Activated CD4-positive, alpha-beta T cell treated with anti-CD3 and anti-CD28 coated beads, Interleukin-2, amount 10 ng/mL, durations not matched to agents 7 days and 5 days (primary cell): Measurements from ENCODE around the gene TSFM. TPM values are rescaled to one million over a fixed set of nuclear protein-coding genes. Genes with fewer than 3 reads are reported as not detected.

Experiments used
- CTCF ChIA-PET: fragments of 350-600 bp; sonication (Branson Sonifier 250); formaldehyde crosslinking; loops from one replicate; lab custom pipeline; 2021; ENCODE audit warnings: antibody characterized with exemption; lab: Charles Lee
- POLR2A ChIA-PET: fragments of 350-600 bp; sonication (Branson Sonifier 250); formaldehyde crosslinking; loops from one replicate; lab custom pipeline; 2021; ENCODE audit warnings: antibody characterized with exemption; lab: Charles Lee
- DNase-seq: peaks from one replicate; pipeline ENCODE4 v3.0.0-alpha.2; 2020
- H3K27ac Mint-ChIP-seq: one replicate; pipeline ENCODE4 v1.8.0; 2021; ENCODE audit warnings: mild to moderate bottlenecking, moderate library complexity, mixed read lengths
- H3K27me3 Mint-ChIP-seq: one replicate; pipeline ENCODE4 v1.8.0; 2021; ENCODE audit warnings: mixed read lengths
- H3K36me3 Mint-ChIP-seq: one replicate; pipeline ENCODE4 v1.8.0; 2021; ENCODE audit warnings: low read depth, mixed read lengths
- H3K4me1 Mint-ChIP-seq: one replicate; pipeline ENCODE4 v1.8.0; 2021; ENCODE audit warnings: mixed read lengths
- H3K4me3 Mint-ChIP-seq: one replicate; pipeline ENCODE4 v1.8.0; 2021; ENCODE audit warnings: mild to moderate bottlenecking, moderate library complexity, mixed read lengths
- H3K9me3 Mint-ChIP-seq: one replicate; pipeline ENCODE4 v1.8.0; 2021; ENCODE audit warnings: mixed read lengths
- total RNA-seq, 2 experiments: library from RNA; stranded (reverse); gene quantifications; one replicate each; pipeline ENCODE4 v1.2.3, GENCODE V29; 2021

Gene TSFM
- 10 to 100 TPM; 23.6 to 29.7 TPM for total RNA-seq

DNA sequence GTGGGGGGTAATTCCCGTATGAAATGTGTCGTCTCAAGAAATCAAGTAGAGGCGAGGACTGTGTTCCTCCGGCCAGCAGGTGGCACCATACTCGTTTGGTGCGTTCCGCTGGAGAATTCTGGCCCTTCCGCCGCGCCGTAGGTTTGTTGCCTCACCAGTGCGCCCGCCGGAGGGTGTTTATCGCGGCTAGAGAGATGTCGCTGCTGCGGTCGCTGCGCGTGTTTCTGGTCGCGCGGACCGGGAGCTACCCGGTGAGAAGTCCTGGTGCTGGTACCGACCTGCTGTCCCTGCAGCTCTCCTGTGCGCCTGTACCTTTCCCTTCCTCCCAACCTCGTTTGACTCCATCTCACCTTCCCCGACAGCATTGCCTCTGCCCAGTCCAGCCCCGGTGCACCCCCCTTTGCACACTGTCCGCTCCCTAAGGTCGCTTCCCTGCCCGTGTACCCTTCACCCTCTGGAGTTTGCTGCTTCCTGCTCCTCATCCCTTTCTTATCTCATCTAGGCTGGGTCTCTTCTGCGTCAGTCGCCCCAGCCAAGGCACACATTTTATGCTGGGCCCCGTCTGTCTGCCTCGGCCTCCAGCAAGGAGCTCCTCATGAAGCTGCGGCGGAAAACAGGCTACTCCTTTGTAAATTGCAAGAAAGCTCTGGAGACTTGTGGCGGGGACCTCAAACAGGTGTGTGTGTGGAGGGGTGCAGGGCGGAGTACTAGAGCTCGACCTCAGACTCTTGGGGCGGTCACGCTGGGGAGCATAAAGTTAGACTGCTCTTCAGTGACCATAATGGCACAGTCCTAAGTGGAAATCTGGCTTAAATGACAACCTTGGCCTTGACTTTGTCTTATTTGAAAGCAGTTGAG, at the start of gene TSFM:
Gene TSFM (plus strand): TSS at position 180 of the 858 bp plus-strand sequence. CDS start 15 bp downstream, at position 195.
- POLR2A ChIA-PET = no interaction called here
- peaks cover 3% of the 10 kb centered on the region for H3K9me3 Mint-ChIP-seq
- CTCF ChIA-PET = interaction anchor here (0.6 to 2.5 kb wide), 23 partner anchors 8 to 1144 kb away, joined by 3 to 14 read pairs (median 4); partner anchors contain the start of genes AVIL, CDK4, EEF1AKMT3 and METTL1
- peak within 1 kb of the TSS; percentile 99 for H3K4me3 Mint-ChIP-seq
- peak; percentile 98 for DNase-seq
- peaks cover 16% of the 10 kb centered on the region for H3K36me3 Mint-ChIP-seq
- peak within 1 kb of the TSS; percentile 96 for H3K27ac Mint-ChIP-seq
- peaks cover 42% of the 10 kb centered on the region for H3K4me1 Mint-ChIP-seq
- H3K27me3 Mint-ChIP-seq = no peaks in the 10 kb centered on the region

DNA sequence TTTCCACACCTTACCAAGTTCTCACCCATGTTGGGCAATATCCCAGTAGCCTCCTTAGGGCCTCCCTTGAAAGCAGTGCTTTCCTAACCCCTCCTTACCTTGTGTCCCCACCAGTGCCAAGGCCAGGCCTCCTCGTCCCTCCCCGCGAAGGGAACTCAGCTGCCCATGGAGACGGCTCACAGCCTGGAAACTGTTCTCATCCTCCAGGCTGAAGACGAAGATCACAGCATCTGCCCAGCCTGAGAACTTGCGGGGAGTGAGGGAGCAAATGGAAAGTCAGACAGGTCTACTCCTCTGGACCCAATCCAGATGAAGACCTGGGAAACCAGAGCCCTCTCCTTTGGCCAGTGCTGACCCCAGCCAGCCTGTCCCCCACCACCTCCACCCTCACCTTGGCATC, 48.7 kb upstream of the TSFM start:
- peaks cover 7% of the 10 kb centered on the region for H3K4me1 Mint-ChIP-seq
- DNase-seq = no peak
- no peaks in the 10 kb centered on the region for H3K9me3 Mint-ChIP-seq
- H3K27ac Mint-ChIP-seq = no peak overlapping the region
- ChIA-PET CTCF (interaction anchor here (2.9 kb wide), 1 partner anchor 12 kb away, joined by 8 read pairs; no protein-coding TSS in a partner anchor), POLR2A (no interaction called here)
- H3K36me3 Mint-ChIP-seq = peaks cover 67% of the 10 kb centered on the region
- H3K4me3 Mint-ChIP-seq = no peak overlapping the region
- no peaks in the 10 kb centered on the region for H3K27me3 Mint-ChIP-seq

DNA sequence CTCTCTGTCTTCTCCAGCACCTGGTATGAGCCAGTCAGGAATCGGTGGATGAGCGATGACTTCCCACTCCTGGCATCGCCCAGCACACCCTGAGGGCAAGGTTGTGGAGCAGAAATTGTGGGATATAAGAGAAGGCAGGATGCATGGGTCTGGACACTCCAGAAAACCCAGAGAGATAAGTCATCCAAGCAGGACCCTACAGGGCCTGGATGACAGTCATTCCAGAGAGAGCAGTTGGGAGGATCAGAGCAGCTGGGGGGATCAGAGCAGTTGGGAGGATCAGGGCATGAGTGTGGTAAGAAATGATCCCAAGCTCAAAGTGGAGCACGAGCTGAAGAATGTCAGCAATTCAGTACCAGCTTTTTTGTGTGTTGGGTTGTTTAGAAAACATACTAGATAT, 48.0 kb upstream of the TSFM start:
- CTCF ChIA-PET = interaction anchor here (0.8 to 2.9 kb wide), 4 partner anchors 10 to 22 kb away, joined by 3 to 8 read pairs (median 6); partner anchors contain the start of gene TSPAN31
- Mint-ChIP-seq H3K4me1 (peaks cover 13% of the 10 kb centered on the region), H3K9me3 (no peaks in the 10 kb centered on the region), H3K36me3 (peaks cover 68% of the 10 kb centered on the region), H3K27ac (no peak overlapping the region), H3K4me3 (no peak overlapping the region), H3K27me3 (no peaks in the 10 kb centered on the region)
- POLR2A ChIA-PET = interaction anchor here (0.7 kb wide), 1 partner anchor 8 kb away, joined by 3 read pairs; no protein-coding TSS in a partner anchor
- no peak for DNase-seq

DNA sequence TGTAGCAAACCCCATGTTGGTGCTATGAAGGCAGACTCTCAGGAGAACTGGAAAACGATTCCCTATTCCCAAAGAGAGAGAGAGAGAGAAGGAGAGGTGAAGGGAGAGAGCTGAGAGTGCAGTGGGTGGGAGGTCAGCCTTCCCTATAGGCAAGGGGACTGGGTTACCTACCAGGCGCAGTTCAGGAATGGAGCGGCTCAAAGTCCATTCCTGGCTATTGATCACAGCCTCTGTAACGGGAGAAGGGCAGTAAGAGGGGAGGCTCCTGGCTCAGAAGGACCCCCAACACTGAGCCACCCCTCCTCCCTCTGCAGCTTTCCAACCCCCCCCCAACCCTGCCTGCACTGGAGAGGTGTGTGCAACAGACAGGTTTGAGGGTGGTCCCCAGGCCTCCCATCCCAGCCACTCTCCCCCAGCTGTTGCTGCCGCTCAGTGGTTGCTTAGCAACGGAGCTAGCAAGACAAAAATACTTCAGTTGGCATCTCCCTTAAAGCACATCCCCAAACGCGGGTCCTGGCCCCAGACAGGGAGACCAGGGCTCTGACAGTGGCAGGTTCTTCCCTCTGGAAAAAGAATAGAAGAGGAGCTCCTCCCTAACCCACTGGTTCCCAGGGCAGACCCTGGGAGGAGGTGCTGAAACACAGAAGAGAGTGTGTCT, 47.3 kb upstream of the TSFM start:
- peaks cover 19% of the 10 kb centered on the region for H3K4me1 Mint-ChIP-seq
- H3K27ac Mint-ChIP-seq = no peak overlapping the region
- peaks cover 62% of the 10 kb centered on the region for H3K36me3 Mint-ChIP-seq
- DNase-seq = no peak
- no peak overlapping the region for H3K4me3 Mint-ChIP-seq
- ChIA-PET POLR2A (interaction anchor here (0.7 kb wide), 1 partner anchor 9 kb away, joined by 3 read pairs; no protein-coding TSS in a partner anchor), CTCF (interaction anchor here (0.8 to 2.9 kb wide), 4 partner anchors 9 to 22 kb away, joined by 3 to 8 read pairs (median 6); partner anchors contain the start of gene TSPAN31)
- no peaks in the 10 kb centered on the region for H3K9me3 Mint-ChIP-seq
- H3K27me3 Mint-ChIP-seq = no peaks in the 10 kb centered on the region

DNA sequence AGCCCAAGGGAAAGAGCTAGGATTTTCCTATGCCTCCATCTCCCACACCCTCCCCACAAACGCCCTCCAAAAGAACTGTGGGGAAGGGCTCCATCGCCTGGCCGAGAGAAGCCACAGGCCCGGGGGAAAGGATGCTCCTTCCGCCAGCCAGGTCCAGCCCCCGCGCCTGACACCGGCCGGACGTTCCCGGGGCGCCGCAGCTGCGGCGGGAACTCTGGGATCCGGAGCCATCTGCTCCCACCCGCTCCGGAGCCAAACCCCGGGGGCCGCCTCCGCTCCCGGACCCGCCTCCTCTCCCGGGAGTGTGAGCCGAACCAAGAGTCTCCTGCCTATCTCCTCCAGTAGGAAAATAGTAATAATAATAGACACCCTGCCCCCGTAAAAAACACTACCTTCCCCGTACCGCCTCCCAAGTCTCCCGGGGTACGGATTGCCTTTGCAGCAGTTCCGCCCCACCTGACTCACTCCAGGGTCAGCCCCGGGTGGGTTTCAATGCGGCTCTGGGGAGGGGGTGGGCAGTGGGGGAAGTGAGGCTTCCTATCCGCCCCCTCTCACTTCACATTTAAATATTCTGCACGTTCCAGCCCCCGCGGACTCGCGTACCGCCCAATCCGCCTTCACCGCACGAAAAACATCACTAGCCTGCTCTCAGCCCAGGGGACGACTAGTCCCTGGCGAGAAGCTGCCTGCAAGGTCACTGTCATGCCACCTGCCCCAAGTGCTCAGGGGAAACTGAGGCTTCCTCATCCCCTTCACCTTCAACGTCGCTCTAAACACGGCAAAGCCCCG, 46.4 kb upstream of the TSFM start:
- H3K4me1 Mint-ChIP-seq = peaks cover 26% of the 10 kb centered on the region
- DNase-seq = no peak
- H3K4me3 Mint-ChIP-seq = no peak overlapping the region
- no peaks in the 10 kb centered on the region for H3K9me3 Mint-ChIP-seq
- no peaks in the 10 kb centered on the region for H3K27me3 Mint-ChIP-seq
- CTCF ChIA-PET = interaction anchor here (0.9 to 1.5 kb wide), 2 partner anchors 9 to 21 kb away, joined by 3 to 5 read pairs; no protein-coding TSS in a partner anchor
- H3K27ac Mint-ChIP-seq = no peak overlapping the region
- peaks cover 61% of the 10 kb centered on the region for H3K36me3 Mint-ChIP-seq
- POLR2A ChIA-PET = no interaction called here

DNA sequence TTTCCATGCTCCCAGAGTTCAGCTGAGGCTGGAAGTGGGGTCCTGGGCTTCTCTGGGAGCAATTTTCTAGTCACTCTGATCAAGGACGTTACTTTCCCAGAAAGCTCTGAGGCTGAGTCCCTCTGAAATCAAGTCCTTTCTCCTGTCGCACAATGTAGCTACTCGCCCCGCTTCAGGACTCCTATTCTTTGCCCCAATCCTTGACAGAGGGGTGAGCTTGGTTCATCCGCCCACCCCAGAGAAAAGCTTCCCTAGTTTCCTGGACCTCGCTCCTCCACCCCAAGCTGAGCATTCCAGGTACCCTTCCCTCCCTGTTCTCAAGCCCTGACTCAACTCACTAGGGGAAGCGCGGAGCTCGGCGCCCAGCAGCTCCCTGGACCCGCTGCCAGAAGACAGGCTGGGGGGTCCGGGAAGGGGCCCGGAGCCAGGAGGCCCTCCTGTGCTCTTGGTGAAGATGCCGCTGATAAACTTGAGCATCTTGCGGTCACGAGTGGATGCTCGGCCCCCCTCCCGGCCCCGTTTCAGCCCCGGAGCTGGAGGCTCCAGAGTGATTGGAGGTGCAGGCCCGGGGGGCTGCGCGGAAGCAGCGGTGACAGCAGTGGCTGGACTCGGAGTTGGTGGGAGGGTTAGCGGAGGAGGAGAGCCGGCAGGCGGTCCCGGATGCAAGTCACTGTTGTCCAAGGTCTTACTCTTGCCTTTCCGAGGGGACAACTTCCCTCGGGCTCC, 45.7 kb upstream of the TSFM start:
- peaks cover 56% of the 10 kb centered on the region for H3K36me3 Mint-ChIP-seq
- H3K27ac Mint-ChIP-seq = no peak overlapping the region
- H3K4me3 Mint-ChIP-seq = no peak overlapping the region
- no peaks in the 10 kb centered on the region for H3K9me3 Mint-ChIP-seq
- DNase-seq = no peak
- no peaks in the 10 kb centered on the region for H3K27me3 Mint-ChIP-seq
- ChIA-PET POLR2A (no interaction called here), CTCF (interaction anchor here (0.9 kb wide), 1 partner anchor 10 kb away, joined by 3 read pairs; no protein-coding TSS in a partner anchor)
- H3K4me1 Mint-ChIP-seq = peaks cover 29% of the 10 kb centered on the region

DNA sequence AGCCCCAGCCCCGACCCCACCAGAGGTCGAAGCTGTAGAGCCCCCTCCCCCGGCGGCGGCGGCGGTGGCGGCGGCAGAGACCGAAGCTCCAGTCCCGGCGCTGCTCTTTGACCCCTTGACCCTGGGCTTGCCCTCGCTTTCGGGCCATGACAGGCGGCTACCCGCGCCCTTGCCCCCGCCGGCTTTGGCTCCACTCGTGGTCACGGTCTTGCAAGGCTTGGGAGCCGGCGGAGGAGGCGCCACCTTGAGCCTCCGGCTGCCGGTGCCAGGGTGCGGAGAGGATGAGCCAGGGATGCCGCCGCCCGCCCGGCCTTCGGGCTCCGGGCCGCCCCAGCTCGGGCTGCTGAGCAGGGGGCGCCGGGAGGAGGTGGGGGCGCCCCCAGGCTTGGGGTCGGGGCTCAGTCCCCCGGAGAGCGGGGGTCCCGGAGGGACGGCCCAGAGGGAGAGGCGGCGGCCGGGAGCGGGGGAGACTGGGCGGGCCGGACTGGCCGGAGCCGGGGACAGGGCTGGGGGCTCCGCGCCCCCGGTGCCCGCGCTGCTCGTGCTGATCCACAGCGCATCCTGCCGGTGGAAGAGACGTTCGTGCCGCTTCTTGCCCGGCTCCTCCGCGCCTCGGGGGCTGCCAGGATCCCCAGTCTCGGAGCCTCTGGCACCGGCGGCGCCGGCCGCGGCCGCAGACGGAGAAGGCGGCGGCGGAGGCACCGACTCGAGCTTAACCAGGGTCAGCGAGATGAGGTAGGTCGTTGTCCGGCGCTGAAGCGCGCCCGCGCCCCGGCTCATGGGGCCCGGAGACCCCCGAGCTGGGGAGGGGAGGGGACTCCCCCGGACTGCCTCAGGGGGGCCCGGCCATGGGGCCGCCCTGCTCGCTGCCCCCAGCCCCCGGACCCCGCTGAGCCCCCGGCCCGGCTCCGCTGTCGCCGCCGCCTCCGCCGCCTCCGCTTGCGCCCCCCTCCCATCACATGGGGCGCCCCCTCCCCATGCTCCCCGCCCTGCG, 44.8 kb upstream of the TSFM start:
- no peak for DNase-seq
- no peak overlapping the region for H3K27ac Mint-ChIP-seq
- no peaks in the 10 kb centered on the region for H3K9me3 Mint-ChIP-seq
- POLR2A ChIA-PET = no interaction called here
- H3K36me3 Mint-ChIP-seq = peaks cover 47% of the 10 kb centered on the region
- CTCF ChIA-PET = no interaction called here
- no peak overlapping the region for H3K4me3 Mint-ChIP-seq
- H3K4me1 Mint-ChIP-seq = peaks cover 33% of the 10 kb centered on the region
- H3K27me3 Mint-ChIP-seq = no peaks in the 10 kb centered on the region

DNA sequence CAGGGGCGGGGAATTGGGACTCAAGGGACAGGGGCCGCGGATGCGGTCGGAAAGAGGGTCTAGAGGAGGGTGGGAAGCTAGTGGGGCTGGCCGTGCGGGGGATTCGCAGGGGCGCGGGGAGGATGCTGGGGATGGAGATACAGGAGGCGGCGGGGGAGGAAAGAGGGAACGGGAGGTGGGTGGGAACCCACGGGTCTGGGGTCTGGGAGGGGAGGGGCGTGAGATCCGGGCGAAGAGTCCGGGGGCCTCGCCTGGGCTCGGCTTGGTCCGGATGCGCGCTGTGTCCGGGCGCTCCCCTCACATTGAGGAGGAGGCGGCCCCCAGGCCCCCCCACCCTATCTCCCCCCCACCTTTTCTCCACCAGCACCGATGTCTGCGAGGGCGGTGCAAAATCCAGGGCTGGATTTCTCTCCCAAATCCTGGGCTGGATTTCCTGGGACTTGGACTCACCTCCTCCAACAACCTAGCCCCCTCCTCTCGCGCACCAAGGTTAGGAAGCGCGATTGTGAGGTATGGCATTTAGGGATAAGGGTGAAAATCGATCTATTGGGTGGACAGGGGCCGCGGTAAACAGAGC, 43.8 kb upstream of the TSFM start, which contains the start of gene AGAP2:
Gene AGAP2 (minus strand): TSS at position 82 of the 577 bp plus-strand sequence. CDS start 496 bp downstream, outside the sequence.
- Mint-ChIP-seq H3K36me3 (peaks cover 40% of the 10 kb centered on the region), H3K27me3 (no peaks in the 10 kb centered on the region), H3K4me3 (peak within 1 kb of the TSS; percentile 65), H3K9me3 (no peaks in the 10 kb centered on the region), H3K27ac (peak within 1 kb of the TSS; percentile 78), H3K4me1 (peaks cover 38% of the 10 kb centered on the region)
- CTCF ChIA-PET = no interaction called here
- POLR2A ChIA-PET = no interaction called here
- DNase-seq = no peak

DNA sequence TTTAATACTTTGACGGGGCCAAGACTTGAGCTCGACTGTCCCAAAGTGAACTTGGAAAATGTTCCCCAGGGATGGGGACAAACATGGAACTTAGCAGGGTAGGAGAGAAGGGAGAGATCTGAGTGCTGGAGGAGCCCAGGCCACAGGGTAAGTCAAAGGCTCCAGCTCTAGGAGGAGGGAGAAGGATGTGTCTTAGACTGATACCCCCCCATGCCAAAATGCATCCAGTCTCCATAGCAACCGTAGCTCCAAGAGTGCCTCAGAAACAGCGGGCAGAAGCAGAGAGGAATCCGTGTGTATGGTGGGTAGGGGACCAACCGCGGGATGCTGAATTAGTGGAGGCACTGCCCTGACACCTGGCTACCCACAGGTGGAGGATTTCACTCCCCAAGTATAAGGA, 43.2 kb upstream of the TSFM start:
- Mint-ChIP-seq H3K9me3 (no peaks in the 10 kb centered on the region), H3K4me1 (peaks cover 44% of the 10 kb centered on the region), H3K4me3 (peak overlapping the region; percentile 65), H3K27me3 (no peaks in the 10 kb centered on the region), H3K27ac (peak overlapping the region; percentile 78), H3K36me3 (peaks cover 35% of the 10 kb centered on the region)
- no peak for DNase-seq
- POLR2A ChIA-PET = no interaction called here
- CTCF ChIA-PET = no interaction called here

DNA sequence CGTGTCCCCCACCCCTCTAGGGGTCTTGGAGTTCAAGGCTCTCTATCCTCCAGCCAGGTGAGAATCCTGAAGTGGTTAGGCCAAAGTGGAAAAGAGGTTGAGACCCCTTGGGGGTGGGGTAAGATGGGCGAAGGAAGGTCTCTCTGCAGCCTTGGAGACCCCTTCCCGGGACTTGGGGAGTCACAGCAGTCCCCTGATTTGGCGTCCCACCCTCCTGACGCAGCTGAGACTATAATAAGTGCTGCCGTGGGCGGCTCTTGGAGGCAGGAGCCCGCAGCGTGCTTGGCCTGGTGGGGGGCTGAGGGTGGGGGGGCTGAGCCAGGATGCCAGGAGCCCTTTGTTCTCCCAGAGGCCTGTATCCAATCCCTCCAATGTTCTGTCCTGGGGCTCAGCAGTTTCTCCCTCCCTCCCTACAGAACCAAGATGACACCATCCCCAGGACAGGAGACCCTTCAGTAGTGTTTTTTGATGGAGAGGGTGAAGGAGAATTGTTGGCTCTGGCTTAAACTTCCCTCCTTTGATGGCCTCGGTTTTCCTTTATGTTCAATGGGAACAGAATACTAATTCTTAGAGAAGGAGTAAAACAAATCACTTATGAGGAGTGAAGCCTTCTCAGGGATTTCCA, 42.6 kb upstream of the TSFM start:
- Mint-ChIP-seq H3K9me3 (no peaks in the 10 kb centered on the region), H3K4me1 (peaks cover 50% of the 10 kb centered on the region), H3K27me3 (no peaks in the 10 kb centered on the region), H3K4me3 (peak overlapping the region; percentile 84), H3K27ac (peak overlapping the region; percentile 85), H3K36me3 (peaks cover 29% of the 10 kb centered on the region)
- POLR2A ChIA-PET = no interaction called here
- no peak for DNase-seq
- CTCF ChIA-PET = interaction anchor here (2.7 kb wide), 1 partner anchor 156 kb away, joined by 12 read pairs; no protein-coding TSS in a partner anchor
